K562 (cell line): Measurements from ENCODE around the gene FSCN2. TPM values are rescaled to one million over a fixed set of nuclear protein-coding genes. Genes with fewer than 3 reads are reported as not detected.

Experiments used
- ATAC-seq: fragments of 200-7000 bp; cut with Tn5 transposase; 3 replicates; pipeline ENCODE4 v1.9.1; 2020; ENCODE audit warnings: moderate library complexity
- BruUV-seq: library from RNA; stranded (reverse); fragments of 400-500 nt; replicated peaks from 2 replicates; lab custom pipeline; 2021; lab: Mats Ljungman, UMichigan
- CTCF ChIA-PET: fragments of 300-600 bp; formaldehyde crosslinking; extraction: SDS; loops from one replicate; lab custom pipeline; 2021; ENCODE audit warnings: low intra/inter-chr PET ratio; lab: Yijun Ruan, JAX
- POLR2A ChIA-PET: fragments of 300-600, 350-650 bp; sonication (Branson Sonifier 250); formaldehyde crosslinking; extraction: SDS; loops from one replicate; lab custom pipeline; 2021; ENCODE audit warnings: antibody characterized with exemption, inconsistent platforms; lab: Yijun Ruan, JAX
- DNase-seq, 4 experiments: peaks; one replicate each; pipeline versions ENCODE4 v3.0.0 to v3.0.0-alpha.2; 2011 to 2018; ENCODE audit warnings: low spot score in 3 of 4, mixed read lengths in 3 of 4; ENCODE audit errors: extremely low read depth in 1 of 4
- FAIRE-seq: peaks from 2 replicates; lab custom pipeline; 2011; peaks lifted over from hg19 to GRCh38; lab: Jason Lieb, UNC
- H2AFZ ChIP-seq: 2 replicates; pipeline ENCODE4 v1.6.0; 2011; ENCODE audit warnings: low read depth, low read length, control low read depth, inconsistent platforms
- H3K27ac ChIP-seq: fragments of 200-600 bp; 3 replicates; pipeline ENCODE4 v1.8.0; 2011; ENCODE audit warnings: low read depth, mild to moderate bottlenecking, control low read depth, inconsistent platforms, low read length, moderate library complexity, mixed read lengths; ENCODE audit errors: extremely low read depth
- H3K27me3 ChIP-seq, 2 experiments: fragments of 300-600 bp in 1 of 2; 2 replicates in 1 of 2; 3 replicates in 1 of 2; pipeline versions ENCODE4 v1.6.0 to v1.8.0; 2011; ENCODE audit warnings: inconsistent platforms in 2 of 2, low read length in 2 of 2, mild to moderate bottlenecking in 1 of 2, mixed read lengths in 1 of 2, moderate library complexity in 1 of 2; ENCODE audit not compliant: control insufficient read depth in 2 of 2, insufficient read depth in 2 of 2
- H3K36me3 ChIP-seq: fragments of 300-600 bp; 3 replicates; pipeline ENCODE4 v1.8.0; 2011; ENCODE audit warnings: mild to moderate bottlenecking, low read length, inconsistent platforms; ENCODE audit not compliant: control insufficient read depth, insufficient read depth
- H3K4me1 ChIP-seq, 2 experiments: fragments of 200-600 bp in 1 of 2; replicated peaks in 1 of 2; 2 replicates in 1 of 2; 3 replicates in 1 of 2; pipeline versions ENCODE4 v1.5.1 to v1.8.0; 2011; ENCODE audit warnings: inconsistent platforms in 2 of 2, low read length in 2 of 2, mild to moderate bottlenecking in 1 of 2, mixed read lengths in 1 of 2, moderate library complexity in 1 of 2; ENCODE audit not compliant: control insufficient read depth in 2 of 2, insufficient read depth in 2 of 2
- H3K4me2 ChIP-seq: 2 replicates; pipeline ENCODE4 v1.6.1; 2011; ENCODE audit warnings: low read length, control low read depth, inconsistent platforms, mixed read lengths; ENCODE audit not compliant: insufficient read depth
- H3K4me3 ChIP-seq: fragments of 200-600 bp; sonication (generic), shearing (Covaris generic); 2 replicates; pipeline ENCODE4 v1.5.1; 2016; ENCODE audit warnings: control low read depth, inconsistent platforms
- H3K79me2 ChIP-seq: fragments of 200-600 bp; 3 replicates; pipeline ENCODE4 v1.8.0; 2011; ENCODE audit warnings: low read length, inconsistent platforms; ENCODE audit not compliant: control insufficient read depth, insufficient read depth
- H3K9ac ChIP-seq, 2 experiments: 2 replicates each; pipeline versions ENCODE4 v1.6.0 to v1.6.1; 2011; ENCODE audit warnings: low read depth in 2 of 2, low read length in 2 of 2, control low read depth in 1 of 2, inconsistent platforms in 1 of 2, mild to moderate bottlenecking in 1 of 2, mixed read lengths in 1 of 2; ENCODE audit not compliant: insufficient read depth in 1 of 2
- H3K9me1 ChIP-seq: one replicate; pipeline ENCODE4 v1.6.0; 2011; ENCODE audit warnings: inconsistent platforms, mild to moderate bottlenecking, low read length, moderate library complexity; ENCODE audit not compliant: control insufficient read depth, insufficient read depth
- H3K9me3 ChIP-seq: replicated peaks from 2 replicates; pipeline ENCODE4 v1.5.1; 2011; ENCODE audit warnings: low read depth, low read length, inconsistent platforms; ENCODE audit not compliant: control insufficient read depth, insufficient read depth
- H4K20me1 ChIP-seq: replicated peaks from 2 replicates; pipeline ENCODE4 v1.6.1; 2011; ENCODE audit warnings: low read length, inconsistent platforms, mixed read lengths; ENCODE audit not compliant: control insufficient read depth, insufficient read depth
- POLR2G ChIP-seq: fragments of 200-400 bp; formaldehyde crosslinking; IDR thresholded peaks from 2 replicates; pipeline ENCODE4 v1.6.1; 2017; ENCODE audit warnings: low read depth, mild to moderate bottlenecking, antibody characterized with exemption, low read length, moderate library complexity
- RBM22 ChIP-seq: fragments of 200-400 bp; formaldehyde crosslinking; IDR thresholded peaks from 2 replicates; pipeline ENCODE4 v1.6.1; 2018; ENCODE audit warnings: low read length, low read depth; ENCODE audit not compliant: poor library complexity, severe bottlenecking
- SAFB ChIP-seq: fragments of 200-400 bp; formaldehyde crosslinking; IDR thresholded peaks from 2 replicates; pipeline ENCODE4 v1.6.1; 2017; ENCODE audit warnings: low read depth, low read length, borderline replicate concordance
- ZBTB33 ChIP-seq: sonication (generic); formaldehyde crosslinking; IDR thresholded peaks from 2 replicates; pipeline ENCODE4 v1.8.1; 2023; ENCODE audit warnings: mild to moderate bottlenecking, missing genetic modification reagents
- ZC3H4 ChIP-seq: sonication (generic); formaldehyde crosslinking; IDR thresholded peaks from 2 replicates; pipeline ENCODE4 v1.9.0; 2021; ENCODE audit warnings: missing genetic modification reagents, borderline replicate concordance
- WGBS: fragments of 100-300 bp; shearing (Covaris generic); methylation state at CpG from one replicate; pipeline ENCODE4 v1.1.6; 2016; ENCODE audit warnings: low coverage, mixed read lengths; ENCODE audit not compliant: insufficient coverage; ENCODE audit errors: missing lambda C conversion rate; 5-methylcytosine and 5-hydroxymethylcytosine counted together
- in situ Hi-C: fragments of 300-500 bp; cut with MboI; formaldehyde crosslinking; loops from 4 replicates; pipeline ENCODE4 v1.15.0; 2018; ENCODE audit warnings: inconsistent platforms, mixed read lengths
- intact Hi-C: fragments of 100-400 bp; cut with micrococcal nuclease; formaldehyde crosslinking; loops from 2 replicates; pipeline ENCODE4 v1.14.2; 2022
- polyA plus RNA-seq, 8 experiments: library from polyadenylated mRNA; depleted of rRNA in 4 of 8; stranded (reverse) in 5 of 8; unstranded in 3 of 8; fragments of >200 nt; fragmentation: Nextera tagmentation in 2 of 8; fragmentation: Illumina TruSeq in 1 of 8; extraction: Ambion mirVana in 2 of 8; extraction: Trizol in 1 of 8; gene quantifications; 2 replicates each; pipeline versions ENCODE4 v1.2.1 to v1.2.3, GENCODE V29; 2011 to 2014; ENCODE audit warnings: inconsistent platforms in 1 of 8, missing spikeins in 1 of 8
- total RNA-seq, 7 experiments: library from RNA; depleted of rRNA in 6 of 7; stranded (reverse); fragments of >200 nt in 6 of 7; fragmentation: Illumina TruSeq in 2 of 7; extraction: Trizol in 2 of 7; gene quantifications; 2 replicates each; pipeline versions ENCODE4 v1.2.1 to v1.2.3, GENCODE V29; 2011 to 2021; ENCODE audit warnings: low replicate concordance in 1 of 7
- TF ChIP-seq, protein P1 (sequence below): fragments of 450-650 bp; formaldehyde crosslinking; IDR thresholded peaks from 2 replicates; pipeline ENCODE4 v1.4.0; 2022; ENCODE audit warnings: missing genetic modification characterization
- TF ChIP-seq, protein P2 (sequence below): sonication (generic); formaldehyde crosslinking; IDR thresholded peaks from 2 replicates; pipeline ENCODE4 v1.9.0; 2022; ENCODE audit warnings: mild to moderate bottlenecking, missing genetic modification reagents
- TF ChIP-seq, protein P3 (sequence below), 3 experiments: fragments of 200-800 bp in 1 of 3; fragments of 250-450 bp in 1 of 3; fragments of 450-650 bp in 1 of 3; sonication (Bioruptor Pico) in 1 of 3; sonication (Bioruptor generic) in 1 of 3; formaldehyde crosslinking in 1 of 3; IDR thresholded peaks; 2 replicates each; pipeline versions ENCODE4 v1.6.1 to v1.8.0; 2016 to 2022; ENCODE audit warnings: mild to moderate bottlenecking in 2 of 3, missing genetic modification characterization in 2 of 3, missing compliant biosample characterization in 1 of 3, moderate library complexity in 1 of 3

Gene FSCN2
- total and polyA plus RNA-seq, 9 of the 15 experiments (the other 6 are each of a cell fraction or from before 2014, with no cell fraction given): 0.08 TPM; not detected in 8

DNA sequence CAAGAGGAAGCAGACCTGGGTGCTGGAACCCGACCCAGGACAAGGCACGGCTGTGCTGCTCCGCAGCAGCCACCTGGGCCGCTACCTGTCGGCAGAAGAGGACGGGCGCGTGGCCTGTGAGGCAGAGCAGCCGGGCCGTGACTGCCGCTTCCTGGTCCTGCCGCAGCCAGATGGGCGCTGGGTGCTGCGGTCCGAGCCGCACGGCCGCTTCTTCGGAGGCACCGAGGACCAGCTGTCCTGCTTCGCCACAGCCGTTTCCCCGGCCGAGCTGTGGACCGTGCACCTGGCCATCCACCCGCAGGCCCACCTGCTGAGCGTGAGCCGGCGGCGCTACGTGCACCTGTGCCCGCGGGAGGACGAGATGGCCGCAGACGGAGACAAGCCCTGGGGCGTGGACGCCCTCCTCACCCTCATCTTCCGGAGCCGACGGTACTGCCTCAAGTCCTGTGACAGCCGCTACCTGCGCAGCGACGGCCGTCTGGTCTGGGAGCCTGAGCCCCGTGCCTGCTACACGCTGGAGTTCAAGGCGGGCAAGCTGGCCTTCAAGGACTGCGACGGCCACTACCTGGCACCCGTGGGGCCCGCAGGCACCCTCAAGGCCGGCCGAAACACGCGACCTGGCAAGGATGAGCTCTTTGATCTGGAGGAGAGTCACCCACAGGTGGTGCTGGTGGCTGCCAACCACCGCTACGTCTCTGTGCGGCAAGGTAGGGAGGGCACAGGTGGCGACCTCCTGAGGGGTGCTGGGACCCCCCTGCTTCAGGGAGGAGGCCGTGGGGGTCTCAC lies 667 bp downstream of the FSCN2 start:
- no peak overlapping the region for H3K4me2 ChIP-seq

More for the DNA sequence above, 667 bp downstream of the FSCN2 start:
- no peaks in the 10 kb centered on the region for H3K79me2 ChIP-seq
- WGBS: 73% methylated on average over 58 of the region's 62 CpGs
- TF ChIP-seq ZC3H4 (CRISPR knock-in tag) (peak; percentile 14; the same call in 1 of the 2 replicates), POLR2G (peak; percentile 73), SAFB (no peak), ZBTB33 (CRISPR knock-in tag) (0 out of 2 replicates have a peak, but pooled peaks have one; percentile 34), RBM22 (peak; percentile 16)
- TF ChIP-seq, protein P1, sequence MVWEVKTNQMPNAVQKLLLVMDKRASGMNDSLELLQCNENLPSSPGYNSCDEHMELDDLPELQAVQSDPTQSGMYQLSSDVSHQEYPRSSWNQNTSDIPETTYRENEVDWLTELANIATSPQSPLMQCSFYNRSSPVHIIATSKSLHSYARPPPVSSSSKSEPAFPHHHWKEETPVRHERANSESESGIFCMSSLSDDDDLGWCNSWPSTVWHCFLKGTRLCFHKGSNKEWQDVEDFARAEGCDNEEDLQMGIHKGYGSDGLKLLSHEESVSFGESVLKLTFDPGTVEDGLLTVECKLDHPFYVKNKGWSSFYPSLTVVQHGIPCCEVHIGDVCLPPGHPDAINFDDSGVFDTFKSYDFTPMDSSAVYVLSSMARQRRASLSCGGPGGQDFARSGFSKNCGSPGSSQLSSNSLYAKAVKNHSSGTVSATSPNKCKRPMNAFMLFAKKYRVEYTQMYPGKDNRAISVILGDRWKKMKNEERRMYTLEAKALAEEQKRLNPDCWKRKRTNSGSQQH (CRISPR knock-in tag): no peak
- TF ChIP-seq, protein P2, sequence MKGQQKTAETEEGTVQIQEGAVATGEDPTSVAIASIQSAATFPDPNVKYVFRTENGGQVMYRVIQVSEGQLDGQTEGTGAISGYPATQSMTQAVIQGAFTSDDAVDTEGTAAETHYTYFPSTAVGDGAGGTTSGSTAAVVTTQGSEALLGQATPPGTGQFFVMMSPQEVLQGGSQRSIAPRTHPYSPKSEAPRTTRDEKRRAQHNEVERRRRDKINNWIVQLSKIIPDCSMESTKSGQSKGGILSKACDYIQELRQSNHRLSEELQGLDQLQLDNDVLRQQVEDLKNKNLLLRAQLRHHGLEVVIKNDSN (CRISPR knock-in tag): 0 out of 2 replicates have a peak, but pooled peaks have one; percentile 12
- TF ChIP-seq, protein P3, sequence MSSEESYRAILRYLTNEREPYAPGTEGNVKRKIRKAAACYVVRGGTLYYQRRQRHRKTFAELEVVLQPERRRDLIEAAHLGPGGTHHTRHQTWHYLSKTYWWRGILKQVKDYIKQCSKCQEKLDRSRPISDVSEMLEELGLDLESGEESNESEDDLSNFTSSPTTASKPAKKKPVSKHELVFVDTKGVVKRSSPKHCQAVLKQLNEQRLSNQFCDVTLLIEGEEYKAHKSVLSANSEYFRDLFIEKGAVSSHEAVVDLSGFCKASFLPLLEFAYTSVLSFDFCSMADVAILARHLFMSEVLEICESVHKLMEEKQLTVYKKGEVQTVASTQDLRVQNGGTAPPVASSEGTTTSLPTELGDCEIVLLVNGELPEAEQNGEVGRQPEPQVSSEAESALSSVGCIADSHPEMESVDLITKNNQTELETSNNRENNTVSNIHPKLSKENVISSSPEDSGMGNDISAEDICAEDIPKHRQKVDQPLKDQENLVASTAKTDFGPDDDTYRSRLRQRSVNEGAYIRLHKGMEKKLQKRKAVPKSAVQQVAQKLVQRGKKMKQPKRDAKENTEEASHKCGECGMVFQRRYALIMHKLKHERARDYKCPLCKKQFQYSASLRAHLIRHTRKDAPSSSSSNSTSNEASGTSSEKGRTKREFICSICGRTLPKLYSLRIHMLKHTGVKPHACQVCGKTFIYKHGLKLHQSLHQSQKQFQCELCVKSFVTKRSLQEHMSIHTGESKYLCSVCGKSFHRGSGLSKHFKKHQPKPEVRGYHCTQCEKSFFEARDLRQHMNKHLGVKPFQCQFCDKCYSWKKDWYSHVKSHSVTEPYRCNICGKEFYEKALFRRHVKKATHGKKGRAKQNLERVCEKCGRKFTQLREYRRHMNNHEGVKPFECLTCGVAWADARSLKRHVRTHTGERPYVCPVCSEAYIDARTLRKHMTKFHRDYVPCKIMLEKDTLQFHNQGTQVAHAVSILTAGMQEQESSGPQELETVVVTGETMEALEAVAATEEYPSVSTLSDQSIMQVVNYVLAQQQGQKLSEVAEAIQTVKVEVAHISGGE (CRISPR knock-in tag; IDR thresholded peaks at IDR 0.05): no peak
- no peak overlapping the region for H2AFZ ChIP-seq
- ChIA-PET POLR2A (interaction anchor here (0.6 to 1.6 kb wide), 4 partner anchors 10 to 128 kb away, joined by 4 to 8 read pairs (median 5); partner anchors contain the start of gene ACTG1), CTCF (no interaction called here)
- in situ Hi-C loops (no loop called here), intact Hi-C loops (no loop called here)
- H3K9me3 ChIP-seq: 0 out of 2 replicates have a peak, but pooled peaks cover 2% of the 10 kb centered on the region
- H3K36me3 ChIP-seq: no peaks in the 10 kb centered on the region
- no peak for ATAC-seq
- no TSS peak for BruUV-seq
- peaks cover 0 to 38% of the 10 kb centered on the region in 2 experiments; a peak in 3 of 5 replicates for H3K27me3 ChIP-seq
- no peak overlapping the region; a peak in 1 of 4 replicates for H3K9ac ChIP-seq
- H3K27ac ChIP-seq: no peak overlapping the region
- H3K4me1 ChIP-seq: peaks cover 0 to 56% of the 10 kb centered on the region in 2 experiments; a peak in 2 of 5 replicates
- no peaks in the 10 kb centered on the region for H3K9me1 ChIP-seq
- H3K4me3 ChIP-seq: no peak overlapping the region
- DNase-seq: no peak
- H4K20me1 ChIP-seq: no peaks in the 10 kb centered on the region
- FAIRE-seq: no peak
